NCI-H1417 treated with DMSO at 0.1 percent for 48 hours (cell line): ENCODE results near the gene APPL2.
A peak's percentile ranks its signal among the peaks of the same experiment; 100 is the strongest.
"Not testable (repeated sequence)": the region's sequence is repeated elsewhere in the genome, so short reads cannot be mapped to it uniquely, and the experiment has no call there.

Experiments
- DNase-seq: peaks from one replicate; lab custom pipeline; 2025; lab: John Stamatoyannopoulos, UW

Gene APPL2

GRCh38 chr12:105235732-105236476 is at the start of gene APPL2:
APPL2 (minus strand) TSS chr12:105236174; CDS start chr12:105236012, 162 bp downstream.
- peak; percentile 65 for DNase-seq

DNA sequence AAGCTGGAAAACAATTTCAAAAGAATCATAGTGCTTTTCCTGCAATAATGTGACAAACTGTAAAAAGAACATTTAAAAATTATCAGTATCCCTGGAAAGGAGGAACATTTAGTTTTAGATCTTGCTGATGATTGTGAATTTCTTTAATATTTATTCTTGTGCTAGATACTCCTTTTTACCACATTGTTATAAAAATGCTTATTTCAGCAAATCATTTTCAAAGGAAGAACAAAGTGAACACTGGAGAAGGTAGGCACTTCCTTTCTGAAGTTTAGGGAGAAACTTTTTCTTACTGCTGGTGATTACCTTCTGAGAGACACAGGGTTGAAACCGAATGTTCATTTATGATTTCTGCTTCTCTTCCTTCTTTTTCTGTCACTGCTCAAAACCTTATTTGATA is 49.4 kb upstream of the APPL2 start:
- DNase-seq: no peak

GRCh38 chr12:105281694-105282049 is 45.7 kb upstream of the APPL2 start:
- DNase-seq: no peak

- DNase-seq: no peak
Observed at GRCh38 chr12:105280966-105281693, 45.2 kb upstream of the APPL2 start.

DNA sequence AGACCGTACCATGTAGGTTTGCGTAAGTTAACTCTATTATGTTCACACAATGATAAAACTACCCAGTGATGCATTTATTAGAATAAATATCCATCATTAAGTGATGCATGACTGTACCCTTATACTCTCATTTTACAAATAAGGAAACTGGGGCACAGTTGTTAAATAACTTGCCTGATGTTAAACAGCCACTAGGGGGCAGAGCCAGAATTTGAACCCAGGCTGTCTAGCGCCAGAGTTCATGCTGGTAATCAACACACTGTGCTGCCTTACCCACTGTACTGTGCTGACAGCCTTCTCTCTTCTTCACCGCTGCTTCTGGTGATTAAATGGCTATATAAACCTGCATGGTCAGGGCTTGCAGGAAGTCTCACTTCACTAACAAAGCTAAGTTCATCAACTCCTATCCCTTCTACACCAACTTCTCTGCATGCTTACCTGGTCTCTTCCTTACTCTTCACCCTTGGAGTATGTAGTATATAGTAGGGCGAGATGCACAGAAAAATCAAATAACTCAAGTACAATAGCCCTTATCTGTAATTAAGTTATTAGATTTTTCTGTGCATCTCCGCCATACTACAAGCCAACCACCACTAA is 43.6 kb upstream of the APPL2 start:
- DNase-seq: peak; percentile 11

GRCh38 chr12:105278043-105278697 is 42.2 kb upstream of the APPL2 start:
- no peak for DNase-seq

DNA sequence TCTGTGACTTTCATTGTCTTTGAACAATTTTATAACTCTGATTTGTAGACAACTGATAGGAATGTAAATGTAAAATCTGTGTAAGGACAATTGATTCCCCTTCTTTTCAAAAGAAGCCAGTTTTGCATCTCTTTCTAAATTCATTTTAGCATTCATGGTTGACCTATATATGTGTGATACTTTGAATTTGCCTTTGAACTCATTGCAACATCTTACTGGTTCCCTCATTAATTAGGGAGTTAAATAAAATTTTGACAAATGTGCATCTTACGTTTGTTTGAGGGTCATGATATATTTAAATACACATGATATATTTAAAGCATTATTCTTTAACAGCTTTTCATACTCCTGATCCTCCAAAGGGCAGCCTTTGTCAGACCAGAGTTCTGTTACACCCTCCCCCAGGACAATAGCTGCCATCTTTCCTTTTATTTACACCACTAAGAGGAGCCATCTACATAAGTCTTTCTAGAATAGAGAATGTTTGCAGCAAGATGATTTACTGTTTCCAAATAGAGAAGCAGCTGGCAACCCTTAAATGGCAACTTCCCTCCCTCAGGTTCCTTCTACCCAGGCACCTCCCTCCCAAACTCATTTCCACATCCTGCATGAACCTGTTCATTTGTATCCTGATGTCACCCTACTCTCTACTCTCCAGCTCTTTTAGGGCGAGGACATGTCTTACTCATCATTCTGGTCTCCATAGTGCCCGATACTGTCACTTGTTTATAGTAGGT is 40.2 kb upstream of the APPL2 start:
- DNase-seq: no peak

DNA sequence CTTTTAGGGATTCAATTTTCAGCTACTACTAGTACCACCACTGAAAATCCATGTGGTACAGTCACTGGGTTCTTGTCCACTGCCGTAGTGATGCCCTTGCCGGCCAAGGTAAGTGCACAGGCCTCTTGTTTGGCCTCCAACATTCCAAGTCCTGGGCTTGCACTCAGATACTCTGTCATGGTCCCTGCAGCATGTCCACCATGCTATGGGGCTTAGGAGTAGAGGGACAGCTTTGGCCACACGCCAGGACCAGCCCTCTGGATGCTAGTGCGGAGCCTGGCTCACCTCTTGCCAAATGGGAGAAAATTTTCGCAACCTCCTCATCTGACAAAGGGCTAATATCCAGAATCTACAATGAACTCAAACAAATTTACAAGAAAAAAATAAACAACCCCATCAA is 38.6 kb upstream of the APPL2 start:
- DNase-seq: no peak

GRCh38 chr12:105273601-105274000 is 37.6 kb upstream of the APPL2 start:
- no peak for DNase-seq

DNA sequence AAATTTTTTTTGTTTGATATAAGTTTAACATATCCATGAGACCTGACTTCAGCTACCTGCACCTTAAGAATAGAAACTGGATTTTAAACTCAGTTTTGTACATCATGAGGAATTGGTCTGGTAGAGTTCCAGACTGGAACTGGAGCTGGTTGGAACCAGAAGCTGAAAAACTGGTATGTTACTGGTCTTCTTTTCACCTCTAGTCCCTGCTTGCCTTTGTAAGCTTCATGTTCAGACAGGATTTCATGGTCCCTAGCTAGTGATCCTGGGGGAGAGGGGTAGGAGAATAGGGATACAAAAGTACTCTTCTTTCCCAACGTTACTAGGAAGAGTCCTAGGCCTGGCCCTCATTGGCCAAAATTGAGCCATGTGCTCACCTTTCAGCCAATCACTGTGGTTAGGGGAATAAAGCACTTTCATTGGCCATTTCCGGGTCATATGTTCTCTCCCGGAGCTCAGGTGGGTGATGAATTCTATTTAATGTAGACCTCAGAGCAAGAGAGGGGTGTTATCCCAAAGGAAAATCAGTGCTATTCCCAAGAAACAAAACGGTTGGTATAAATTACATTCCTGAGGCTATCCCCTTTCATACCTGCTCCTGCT is 36.9 kb upstream of the APPL2 start:
- no peak for DNase-seq

DNA sequence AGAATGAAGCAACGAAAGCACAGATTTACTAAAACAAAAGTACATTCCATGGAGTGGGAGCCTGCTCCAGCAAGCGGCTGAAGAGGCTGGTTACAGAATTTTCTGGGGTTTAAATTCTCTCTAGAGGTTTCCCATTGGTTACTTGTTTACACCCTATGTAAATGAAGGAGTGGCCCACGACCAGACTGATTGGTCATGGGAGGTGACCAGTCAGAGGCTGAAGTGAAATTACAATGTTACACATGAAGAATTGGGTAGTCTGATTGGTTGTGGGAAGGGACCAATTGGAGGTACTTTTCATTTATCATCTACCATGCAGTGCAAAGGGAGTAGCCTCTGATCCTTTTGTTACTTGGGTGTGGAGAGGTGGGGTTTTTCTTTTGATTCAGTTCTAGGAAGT is 36.2 kb upstream of the APPL2 start:
- no peak for DNase-seq

- no peak for DNase-seq
Observed at GRCh38 chr12:105271364-105271763, 35.4 kb upstream of the APPL2 start.

- DNase-seq: no peak
Observed at GRCh38 chr12:105270671-105271255, 34.8 kb upstream of the APPL2 start.

GRCh38 chr12:105267711-105268110 is 31.7 kb upstream of the APPL2 start:
- DNase-seq: no peak

GRCh38 chr12:105264771-105265170 is 28.8 kb upstream of the APPL2 start:
- no peak for DNase-seq

DNA sequence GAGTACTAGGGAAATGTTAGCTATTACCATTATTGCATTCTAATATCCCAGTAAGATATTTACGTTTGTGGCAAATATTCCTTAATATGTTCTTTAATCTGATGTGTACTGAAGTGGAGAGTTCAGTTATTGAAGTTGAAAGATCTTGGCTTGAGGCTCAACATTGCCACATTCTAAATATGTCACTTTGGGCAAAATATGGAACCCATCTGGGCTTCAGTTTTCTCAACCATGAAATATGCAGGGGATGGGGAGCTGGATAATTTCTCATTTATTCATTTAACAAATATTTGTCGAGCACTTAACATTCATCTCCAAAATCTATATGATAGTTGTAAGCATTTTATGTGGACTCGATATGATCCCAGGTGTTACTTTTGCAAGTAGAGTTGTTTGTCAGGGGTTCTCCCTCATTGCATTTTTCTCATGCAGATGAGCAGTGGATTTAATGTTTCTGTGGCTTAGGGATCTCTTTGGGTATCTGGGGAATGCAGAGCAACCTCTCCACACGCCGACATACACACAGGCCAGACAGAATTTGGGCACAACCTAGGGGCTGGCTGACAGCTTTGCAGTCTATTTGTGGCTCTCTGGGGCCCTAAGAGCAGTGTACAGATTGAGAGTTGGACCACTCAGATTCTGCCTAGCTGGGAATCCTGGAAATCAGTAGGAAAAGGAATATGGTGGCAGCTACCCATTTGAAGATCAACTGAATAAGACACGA is 26.6 kb upstream of the APPL2 start:
- no peak for DNase-seq

DNA sequence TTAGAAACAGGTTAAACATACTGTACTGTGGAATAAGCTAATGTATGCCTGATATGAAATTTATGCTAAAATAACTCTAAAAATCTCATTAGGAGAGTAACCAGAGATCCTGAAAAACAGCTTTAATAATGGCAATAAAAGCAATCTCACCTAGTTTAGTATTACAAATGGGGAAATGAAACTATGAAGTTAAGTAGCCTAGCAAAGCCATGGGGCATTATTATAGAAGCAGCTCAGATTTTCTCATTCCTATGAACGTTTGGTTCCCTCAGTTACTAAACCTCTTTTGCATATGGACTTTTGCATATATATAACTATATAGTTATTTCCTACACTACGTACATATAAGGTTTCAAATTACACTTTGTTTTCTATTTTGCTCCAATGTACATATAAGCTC is 25.0 kb upstream of the APPL2 start:
- DNase-seq: no peak

- no peak for DNase-seq
Observed at GRCh38 chr12:105259226-105259625, 23.3 kb upstream of the APPL2 start.

- no peak for DNase-seq
Observed at GRCh38 chr12:105257321-105257728, 21.4 kb upstream of the APPL2 start.

DNA sequence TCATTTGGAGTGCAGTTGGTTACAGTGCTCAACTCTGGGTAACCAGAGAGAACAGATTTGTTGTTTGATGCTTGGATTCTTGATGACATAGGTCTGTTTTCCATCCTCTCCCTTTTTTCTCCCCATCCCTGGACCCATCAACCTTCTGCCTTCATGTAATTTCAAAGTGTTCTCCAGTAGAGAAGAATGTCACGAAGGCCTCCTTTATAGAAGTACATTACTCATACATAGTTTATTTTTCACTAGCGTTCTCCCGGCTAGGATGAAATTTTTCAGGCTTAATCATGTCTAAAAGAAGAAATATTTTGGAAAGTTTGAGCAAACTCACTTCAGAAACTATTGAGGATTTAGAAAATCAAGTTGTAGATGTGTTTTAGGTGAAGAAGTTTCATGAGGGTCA is 20.9 kb upstream of the APPL2 start:
- no peak for DNase-seq

DNA sequence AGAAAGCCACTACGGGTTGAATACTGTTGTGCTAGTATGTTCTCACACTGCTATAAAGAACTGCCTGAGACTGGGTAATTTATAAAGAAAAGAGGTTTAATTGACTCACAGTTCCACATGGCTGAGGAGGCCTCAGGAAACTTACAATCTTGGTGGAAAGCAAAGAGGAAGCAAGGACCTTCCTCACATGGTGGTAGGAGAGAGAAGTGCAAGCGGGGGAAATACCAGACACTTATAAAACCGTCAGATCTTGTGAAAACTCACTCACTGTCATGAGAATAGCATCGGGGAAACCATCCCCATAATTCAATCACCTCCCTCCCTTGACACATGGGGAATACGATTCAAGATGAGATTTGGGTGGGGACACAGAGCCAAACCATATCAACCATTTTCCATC is 20.5 kb upstream of the APPL2 start:
- DNase-seq: not testable (repeated sequence)
